SK-N-SH (cell line): Measurements from ENCODE around the gene HP1BP3. TPM values are rescaled to one million over a fixed set of nuclear protein-coding genes. Genes with fewer than 3 reads are reported as not detected.
A peak's percentile ranks its signal among the peaks of the same experiment; 100 is the strongest.

ENCODE experiments used
- CTCF ChIA-PET: fragments of 300-600, 350-600 bp; formaldehyde crosslinking; extraction: SDS; loops from one replicate; lab custom pipeline; 2021; lab: Yijun Ruan, JAX
- POLR2A ChIA-PET: fragments of 350-600 bp; sonication (Branson Sonifier 250); formaldehyde crosslinking; extraction: SDS; loops from one replicate; lab custom pipeline; 2020; ENCODE audit warnings: antibody characterized with exemption, inconsistent platforms; lab: Yijun Ruan, JAX
- DNase-seq: peaks from one replicate; pipeline ENCODE4 v3.0.0; 2012
- H2AFZ ChIP-seq: fragments of 200-600 bp; sonication (generic); 2 replicates; pipeline ENCODE4 v1.8.1; 2016; ENCODE audit warnings: antibody characterized with exemption, mild to moderate bottlenecking, low read depth
- H3F3A ChIP-seq: fragments of 200-600 bp; sonication (generic); replicated peaks from 2 replicates; pipeline ENCODE3; 2016; ENCODE audit warnings: antibody characterized with exemption, mild to moderate bottlenecking; ENCODE audit not compliant: insufficient read depth
- H3K27ac ChIP-seq, 2 experiments: fragments of 200-500 bp in 1 of 2; fragments of 200-600 bp in 1 of 2; sonication (Bioruptor generic) in 1 of 2; sonication (generic), shearing (Covaris generic) in 1 of 2; 2 replicates each; pipeline versions ENCODE4 v1.5.1 to v1.6.1; 2014 to 2016; ENCODE audit warnings: low read depth in 2 of 2, inconsistent platforms in 1 of 2, low read length in 1 of 2, mild to moderate bottlenecking in 1 of 2, mixed read lengths in 1 of 2
- H3K27me3 ChIP-seq: fragments of 200-600 bp; sonication (generic), shearing (Covaris generic); 2 replicates; pipeline ENCODE4 v1.6.1; 2016; ENCODE audit warnings: mixed run types; ENCODE audit not compliant: insufficient read depth
- H3K36me3 ChIP-seq, 2 experiments: fragments of 200-500 bp in 1 of 2; fragments of 200-600 bp in 1 of 2; sonication (Bioruptor generic) in 1 of 2; sonication (generic) in 1 of 2; replicated peaks in 1 of 2; 2 replicates each; pipeline versions ENCODE3 to v1.5.1; 2014 to 2016; ENCODE audit warnings: low read length in 1 of 2, mild to moderate bottlenecking in 1 of 2; ENCODE audit not compliant: insufficient read depth in 2 of 2, control insufficient read depth in 1 of 2
- H3K4me1 ChIP-seq, 2 experiments: fragments of 200-500 bp in 1 of 2; fragments of 200-600 bp in 1 of 2; sonication (Bioruptor generic) in 1 of 2; sonication (generic), shearing (Covaris generic) in 1 of 2; 2 replicates each; pipeline versions ENCODE4 v1.5.1 to v1.6.1; 2014 to 2016; ENCODE audit warnings: low read depth in 1 of 2, low read length in 1 of 2, mixed run types in 1 of 2; ENCODE audit not compliant: insufficient read depth in 2 of 2, control insufficient read depth in 1 of 2
- H3K4me2 ChIP-seq: fragments of 200-600 bp; sonication (generic), shearing (Covaris generic); 2 replicates; pipeline ENCODE4 v1.6.1; 2017; ENCODE audit warnings: mixed run types
- H3K4me3 ChIP-seq, 2 experiments: fragments of 200-500 bp in 1 of 2; fragments of 200-600 bp in 1 of 2; sonication (Bioruptor generic) in 1 of 2; sonication (generic), shearing (Covaris generic) in 1 of 2; 2 replicates each; pipeline versions ENCODE4 v1.5.1 to v1.8.1; 2014 to 2016; ENCODE audit warnings: low read depth in 2 of 2, inconsistent platforms in 1 of 2, low read length in 1 of 2, mild to moderate bottlenecking in 1 of 2, mixed read lengths in 1 of 2, moderate library complexity in 1 of 2
- H3K79me2 ChIP-seq: fragments of 200-600 bp; sonication (generic); 2 replicates; pipeline ENCODE4 v1.8.1; 2017; ENCODE audit warnings: mild to moderate bottlenecking; ENCODE audit not compliant: insufficient read depth
- H3K9ac ChIP-seq: fragments of 200-600 bp; sonication (generic); 2 replicates; pipeline ENCODE4 v1.6.1; 2017; ENCODE audit warnings: mixed run types
- H3K9me2 ChIP-seq: fragments of 200-600 bp; sonication (generic); 2 replicates; pipeline ENCODE4 v1.6.1; 2017; ENCODE audit warnings: mixed run types
- H3K9me3 ChIP-seq: fragments of 200-600 bp; sonication (generic); 2 replicates; pipeline ENCODE4 v1.6.1; 2017; ENCODE audit warnings: mixed run types, mild to moderate bottlenecking, moderate library complexity
- H4K20me1 ChIP-seq: fragments of 200-600 bp; sonication (generic); 2 replicates; pipeline ENCODE4 v1.6.1; 2017; ENCODE audit warnings: mild to moderate bottlenecking, mixed run types; ENCODE audit not compliant: insufficient read depth
- CHD2 ChIP-seq: fragments of 150-350 bp; IDR thresholded peaks from 2 replicates; pipeline ENCODE4 v1.6.1; 2018; ENCODE audit warnings: low read length; ENCODE audit not compliant: partially characterized antibody
- CTCF ChIP-seq: fragments of 200-600 bp; sonication (generic); IDR thresholded peaks from 2 replicates; pipeline ENCODE4 v1.6.1; 2017; ENCODE audit warnings: antibody characterized with exemption, mild to moderate bottlenecking, moderate library complexity
- ELF1 ChIP-seq: IDR thresholded peaks from 2 replicates; pipeline ENCODE4 v1.4.0; 2012
- EP300 ChIP-seq, 2 experiments: IDR thresholded peaks; 2 replicates each; pipeline versions ENCODE4 v1.4.0 to v1.6.1; 2012; ENCODE audit warnings: borderline replicate concordance in 1 of 2, low read depth in 1 of 2, low read length in 1 of 2
- EZH2phosphoT487 ChIP-seq: fragments of 200-600 bp; sonication (generic); IDR thresholded peaks from 2 replicates; pipeline ENCODE4 v1.6.1; 2017; ENCODE audit warnings: low read depth, mixed run types, mild to moderate bottlenecking, antibody characterized with exemption, moderate library complexity, borderline replicate concordance
- FOSL2 ChIP-seq: IDR thresholded peaks from 2 replicates; pipeline ENCODE4 v1.4.0; 2012; ENCODE audit warnings: low read depth, mild to moderate bottlenecking, moderate library complexity, borderline replicate concordance
- FOXM1 ChIP-seq: IDR thresholded peaks from 2 replicates; pipeline ENCODE4 v1.4.0; 2012; ENCODE audit warnings: low read depth, mild to moderate bottlenecking
- GABPA ChIP-seq: IDR thresholded peaks from 2 replicates; pipeline ENCODE4 v1.4.0; 2012; ENCODE audit warnings: low read depth, mild to moderate bottlenecking
- GATA2 ChIP-seq: sonication (generic); formaldehyde crosslinking; IDR thresholded peaks from 2 replicates; pipeline ENCODE4 v1.5.0; 2020; ENCODE audit warnings: mild to moderate bottlenecking, missing genetic modification reagents
- MAX ChIP-seq: IDR thresholded peaks from 2 replicates; pipeline ENCODE4 v1.4.0; 2012; ENCODE audit warnings: low read depth
- MXI1 ChIP-seq: IDR thresholded peaks from 2 replicates; pipeline ENCODE4 v1.6.1; 2012; ENCODE audit warnings: mild to moderate bottlenecking, low read depth, low read length, improper control_type of control experiment
- NFIC ChIP-seq: IDR thresholded peaks from 2 replicates; pipeline ENCODE4 v1.4.0; 2012; ENCODE audit warnings: borderline replicate concordance
- NRF1 ChIP-seq: IDR thresholded peaks from 2 replicates; pipeline ENCODE4 v1.6.1; 2012; ENCODE audit warnings: low read depth, mild to moderate bottlenecking, low read length
- POLR2AphosphoS5 ChIP-seq: IDR thresholded peaks from 2 replicates; pipeline ENCODE4 v1.6.1; 2012; ENCODE audit warnings: low read depth, low read length
- RAD21 ChIP-seq: IDR thresholded peaks from 2 replicates; pipeline ENCODE4 v1.6.1; 2012; ENCODE audit warnings: mild to moderate bottlenecking, low read length
- REST ChIP-seq: IDR thresholded peaks from 2 replicates; pipeline ENCODE4 v1.6.1; 2012; ENCODE audit warnings: mild to moderate bottlenecking, low read depth, low read length, moderate library complexity
- SIN3A ChIP-seq: IDR thresholded peaks from 2 replicates; pipeline ENCODE4 v1.6.1; 2012; ENCODE audit warnings: low read depth, mild to moderate bottlenecking, low read length, moderate library complexity, borderline replicate concordance
- TEAD4 ChIP-seq: IDR thresholded peaks from 2 replicates; pipeline ENCODE4 v1.4.0; 2012; ENCODE audit warnings: mild to moderate bottlenecking, borderline replicate concordance; ENCODE audit not compliant: insufficient read depth
- WGBS: methylation state at CpG from one replicate; pipeline ENCODE4 v1.1.6; 2017; ENCODE audit warnings: low lambda C conversion rate; 5-methylcytosine and 5-hydroxymethylcytosine counted together
- polyA plus RNA-seq, 3 experiments: library from polyadenylated mRNA; depleted of rRNA; stranded (reverse); fragments of >200 nt; gene quantifications; 2 replicates each; pipeline ENCODE4 v1.2.3, GENCODE V29; 2012
- TF ChIP-seq, protein P1 (sequence below): IDR thresholded peaks from 2 replicates; pipeline ENCODE4; 2012

HP1BP3 gene
- polyA plus RNA-seq, 1 of the 3 experiments (the other 2 are of a cell fraction) = 236 TPM

- peaks cover 7 to 17% of the 10 kb centered on the region in 2 experiments; a peak in 2 of 4 replicates for H3K4me1 ChIP-seq
- peak overlapping the region; percentile 57 to 68 for H3K4me3 ChIP-seq
- 0 out of 2 replicates have a peak overlapping the region, but pooled peaks have one; percentile 27 for H3K9ac ChIP-seq
- no peaks in the 10 kb centered on the region for H3K27me3 ChIP-seq
- H2AFZ ChIP-seq = no peak overlapping the region
- H3K9me2 ChIP-seq = no peaks in the 10 kb centered on the region
- no peaks in the 10 kb centered on the region for H3K9me3 ChIP-seq
- no peaks in the 10 kb centered on the region for H4K20me1 ChIP-seq
- H3K36me3 ChIP-seq = peaks cover 0 to 8% of the 10 kb centered on the region in 2 experiments
- no peaks in the 10 kb centered on the region; the same call in 1 of the 2 replicates for H3K79me2 ChIP-seq
- H3K4me2 ChIP-seq = peak overlapping the region; percentile 96; the same call in 1 of the 2 replicates
- no peak overlapping the region for H3K27ac ChIP-seq
- WGBS = 17% methylated on average over 28 of the region's 62 CpGs
- H3F3A ChIP-seq = peaks cover 21% of the 10 kb centered on the region
- POLR2A ChIA-PET = no interaction called here
- DNase-seq = peak; percentile 69
- CTCF ChIA-PET = interaction anchor here (0.6 to 2.0 kb wide), 6 partner anchors 14 to 602 kb away, joined by 3 to 11 read pairs (median 4); partner anchors contain the start of gene KIF17
- no peak for TF ChIP-seq NFIC
- no peak for TF ChIP-seq POLR2AphosphoS5
- no peak for TF ChIP-seq MAX
- no peak for TF ChIP-seq RAD21
- no peak for TF ChIP-seq ELF1
- TF ChIP-seq EZH2phosphoT487 = no peak
- no peak for TF ChIP-seq GABPA
- TF ChIP-seq TEAD4 = no peak
- no peak for TF ChIP-seq NRF1
- TF ChIP-seq, protein P1, sequence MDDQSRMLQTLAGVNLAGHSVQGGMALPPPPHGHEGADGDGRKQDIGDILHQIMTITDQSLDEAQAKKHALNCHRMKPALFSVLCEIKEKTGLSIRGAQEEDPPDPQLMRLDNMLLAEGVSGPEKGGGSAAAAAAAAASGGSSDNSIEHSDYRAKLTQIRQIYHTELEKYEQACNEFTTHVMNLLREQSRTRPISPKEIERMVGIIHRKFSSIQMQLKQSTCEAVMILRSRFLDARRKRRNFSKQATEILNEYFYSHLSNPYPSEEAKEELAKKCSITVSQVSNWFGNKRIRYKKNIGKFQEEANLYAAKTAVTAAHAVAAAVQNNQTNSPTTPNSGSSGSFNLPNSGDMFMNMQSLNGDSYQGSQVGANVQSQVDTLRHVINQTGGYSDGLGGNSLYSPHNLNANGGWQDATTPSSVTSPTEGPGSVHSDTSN = no peak
- no peak for TF ChIP-seq SIN3A
- no peak for TF ChIP-seq CHD2
- no peak for TF ChIP-seq CTCF
- no peak for TF ChIP-seq REST
- no peak for TF ChIP-seq FOSL2
- no peak for TF ChIP-seq EP300 (IDR thresholded peaks at IDR 0.05; ENCODE audit: borderline replicate concordance in 1 of 2, low read depth in 1 of 2, low read length in 1 of 2)
- TF ChIP-seq FOXM1 = no peak
- TF ChIP-seq GATA2 (CRISPR knock-in tag) = no peak
- no peak for TF ChIP-seq MXI1
These were observed 55.8 kb downstream of the HP1BP3 start for GRCh38 chr1:20731057-20731991.
